PC-9 (cell line): Measurements from ENCODE around the gene GSTP1. TPM values are rescaled to one million over a fixed set of nuclear protein-coding genes. Genes with fewer than 3 reads are reported as not detected.

Experiments
- BruUV-seq: library from RNA; stranded (reverse); fragments of 400-500 nt; replicated peaks from 2 replicates; lab custom pipeline; 2021; lab: Mats Ljungman, UMichigan
- CTCF ChIA-PET: fragments of 300-600 bp; sonication (Branson Sonifier 250); formaldehyde crosslinking; loops from one replicate; lab custom pipeline; 2022; ENCODE audit warnings: antibody characterized with exemption; lab: Charles Lee
- POLR2A ChIA-PET: fragments of 300-600 bp; sonication (Branson Sonifier 250); formaldehyde crosslinking; loops from one replicate; lab custom pipeline; 2022; ENCODE audit warnings: antibody characterized with exemption; ENCODE audit not compliant: unreplicated experiment; lab: Charles Lee
- DNase-seq, 2 experiments: peaks; one replicate each; pipeline versions ENCODE4 v3.0.0 to v3.0.0-alpha.2; 2015 to 2022; ENCODE audit warnings: mixed read lengths in 1 of 2
- H2AFZ ChIP-seq: fragments of 200-600 bp; sonication (generic); 2 replicates; pipeline ENCODE4 v1.8.1; 2017; ENCODE audit warnings: antibody characterized with exemption
- H3F3A ChIP-seq: fragments of 200-600 bp; sonication (generic); 2 replicates; pipeline ENCODE4 v1.8.1; 2017; ENCODE audit warnings: antibody characterized with exemption, mild to moderate bottlenecking, low read depth; ENCODE audit not compliant: insufficient read depth
- H3K27ac ChIP-seq: fragments of 200-600 bp; sonication (generic); 2 replicates; pipeline ENCODE4 v1.6.1; 2016; ENCODE audit warnings: mixed run types
- H3K27me3 ChIP-seq: fragments of 200-600 bp; sonication (generic); 2 replicates; pipeline ENCODE4 v1.6.1; 2016; ENCODE audit warnings: low read depth, mixed run types; ENCODE audit not compliant: insufficient read depth
- H3K36me3 ChIP-seq: fragments of 200-600 bp; sonication (generic); 2 replicates; pipeline ENCODE4 v1.6.1; 2016; ENCODE audit warnings: low read depth, mixed run types
- H3K4me1 ChIP-seq: fragments of 200-600 bp; sonication (generic); replicated peaks from 2 replicates; pipeline ENCODE4 v1.6.1; 2016; ENCODE audit warnings: mixed run types; ENCODE audit not compliant: insufficient read depth
- H3K4me2 ChIP-seq: fragments of 200-600 bp; sonication (generic); 2 replicates; pipeline ENCODE4 v1.6.1; 2017; ENCODE audit warnings: mixed run types
- H3K4me3 ChIP-seq: fragments of 200-600 bp; sonication (generic); 2 replicates; pipeline ENCODE4 v1.6.1; 2016; ENCODE audit warnings: mixed run types
- H3K79me2 ChIP-seq: fragments of 200-600 bp; sonication (generic); 2 replicates; pipeline ENCODE4 v1.6.1; 2017; ENCODE audit warnings: low read depth, mixed run types
- H3K9me2 ChIP-seq: fragments of 200-600 bp; sonication (generic); 2 replicates; pipeline ENCODE4 v1.8.1; 2017; ENCODE audit warnings: mild to moderate bottlenecking; ENCODE audit not compliant: insufficient read depth
- H3K9me3 ChIP-seq: fragments of 200-600 bp; sonication (generic); 2 replicates; pipeline ENCODE4 v1.8.1; 2016; ENCODE audit warnings: low read depth; ENCODE audit not compliant: insufficient read depth
- H4K20me1 ChIP-seq: fragments of 200-600 bp; sonication (generic); 2 replicates; pipeline ENCODE4 v1.8.1; 2017; ENCODE audit not compliant: insufficient read depth
- CTCF ChIP-seq: fragments of 200-600 bp; sonication (generic); conservative IDR thresholded peaks from 2 replicates; pipeline ENCODE4 v1.6.1; 2017; ENCODE audit warnings: mixed run types, antibody characterized with exemption, mild to moderate bottlenecking, moderate library complexity
- EZH2 ChIP-seq: fragments of 200-600 bp; sonication (generic); IDR thresholded peaks from 2 replicates; pipeline ENCODE4 v1.8.0; 2017; ENCODE audit warnings: antibody characterized with exemption, low read depth
- intact Hi-C: fragments of 100-400 bp; cut with micrococcal nuclease; formaldehyde crosslinking; loops from one replicate; pipeline ENCODE4 v1.10.0; 2022; ENCODE audit not compliant: unreplicated experiment
- total RNA-seq: library from RNA; stranded (reverse); gene quantifications from 2 replicates; pipeline ENCODE4 v1.2.3, GENCODE V29; 2021

Gene GSTP1
- total RNA-seq, 1 experiment from 2014 or later: 2,063 TPM

- ChIA-PET CTCF (no interaction called here), POLR2A (interaction anchor here (0.6 kb wide), 1 partner anchor 233 kb away, joined by 3 read pairs; no protein-coding TSS in a partner anchor)
- TF ChIP-seq CTCF (no peak), EZH2 (no peak)
- no TSS peak for BruUV-seq
- Histone ChIP-seq H4K20me1 (no peaks in the 10 kb centered on the region), H3K36me3 (no peaks in the 10 kb centered on the region), H3K4me1 (peaks cover 14% of the 10 kb centered on the region), H3K4me2 (no peak overlapping the region), H3K9me3 (peaks cover 4% of the 10 kb centered on the region; the same call in 1 of the 2 replicates), H3K9me2 (no peaks in the 10 kb centered on the region), H3K27me3 (no peaks in the 10 kb centered on the region), H3K27ac (no peak overlapping the region), H2AFZ (no peak overlapping the region), H3K4me3 (no peak overlapping the region), H3F3A (peaks cover 6% of the 10 kb centered on the region; the same call in 1 of the 2 replicates), H3K79me2 (no peaks in the 10 kb centered on the region)
- intact Hi-C loops: no loop called here
- no peak for DNase-seq
Measured at GRCh38 chr11:67571443-67571842, 12.2 kb upstream of the GSTP1 start.

GRCh38 chr11:67572305-67572704 lies 11.3 kb upstream of the GSTP1 start:
- intact Hi-C loops: loop anchor here (2.0 kb wide), 2 partner anchors 64 to 86 kb away; partner anchors contain the start of gene CDK2AP2
- no peak for TF ChIP-seq EZH2
- TF ChIP-seq CTCF: no peak
- ChIA-PET CTCF (interaction anchor here (0.6 to 0.8 kb wide), 5 partner anchors 11 to 268 kb away, joined by 3 to 9 read pairs (median 3); partner anchors contain the start of gene GSTP1), POLR2A (interaction anchor here (0.6 to 1.0 kb wide), 4 partner anchors 8 to 232 kb away, joined by 3 to 5 read pairs (median 3); no protein-coding TSS in a partner anchor)
- Histone ChIP-seq H3K36me3 (no peaks in the 10 kb centered on the region), H4K20me1 (no peaks in the 10 kb centered on the region), H3K27ac (no peak overlapping the region), H3K79me2 (no peaks in the 10 kb centered on the region), H3K4me3 (no peak overlapping the region), H3F3A (peaks cover 6% of the 10 kb centered on the region; the same call in 1 of the 2 replicates), H3K4me1 (peaks cover 14% of the 10 kb centered on the region), H3K4me2 (peak overlapping the region; percentile 57; the same call in 1 of the 2 replicates), H2AFZ (no peak overlapping the region), H3K9me3 (peaks cover 4% of the 10 kb centered on the region; the same call in 1 of the 2 replicates), H3K9me2 (no peaks in the 10 kb centered on the region), H3K27me3 (no peaks in the 10 kb centered on the region)
- no TSS peak for BruUV-seq
- no peak for DNase-seq

DNA sequence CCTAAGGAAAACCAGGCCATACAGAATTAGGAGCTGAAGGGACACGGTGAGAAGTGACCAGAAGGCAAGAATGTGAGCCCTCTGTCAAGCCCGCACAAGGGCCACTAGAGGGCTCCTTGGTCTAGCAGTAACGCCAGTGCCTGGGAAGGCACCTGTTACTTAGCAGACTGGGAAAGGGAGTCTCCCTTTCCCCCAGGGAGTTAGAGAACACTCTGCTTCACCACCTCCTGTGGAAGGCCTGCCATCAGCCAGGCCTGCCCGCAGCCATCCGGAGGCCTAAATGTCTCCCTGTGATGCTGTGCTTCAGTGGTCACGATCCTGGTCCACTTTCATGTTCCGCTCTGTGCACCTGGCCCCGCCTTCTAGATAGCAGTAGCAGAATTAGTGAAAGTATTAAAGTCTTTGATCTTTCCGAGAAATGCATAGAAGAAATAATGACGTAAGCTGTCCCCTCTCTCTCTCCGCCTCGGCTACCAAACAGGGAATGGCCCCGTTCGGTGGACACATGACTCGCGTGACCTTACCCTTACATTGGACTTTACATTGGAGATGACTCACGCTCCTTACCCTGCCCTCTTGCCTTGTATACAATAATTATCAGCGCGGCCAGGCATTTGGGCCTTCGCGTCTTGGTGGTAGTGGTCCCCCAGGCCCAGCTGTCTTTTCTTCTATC lies 10.7 kb upstream of the GSTP1 start:
- intact Hi-C loops: loop anchor here (2.0 kb wide), 2 partner anchors 64 to 86 kb away; partner anchors contain the start of gene CDK2AP2
- Histone ChIP-seq H3F3A (peaks cover 6% of the 10 kb centered on the region; the same call in 1 of the 2 replicates), H4K20me1 (no peaks in the 10 kb centered on the region), H3K27ac (peak overlapping the region; percentile 34), H3K4me1 (peaks cover 14% of the 10 kb centered on the region), H3K9me2 (no peaks in the 10 kb centered on the region), H3K4me2 (peak overlapping the region; percentile 57), H3K4me3 (no peak overlapping the region), H3K9me3 (peaks cover 4% of the 10 kb centered on the region; the same call in 1 of the 2 replicates), H3K36me3 (no peaks in the 10 kb centered on the region), H2AFZ (no peak overlapping the region), H3K79me2 (no peaks in the 10 kb centered on the region), H3K27me3 (no peaks in the 10 kb centered on the region)
- POLR2A ChIA-PET: interaction anchor here (0.6 to 1.0 kb wide), 3 partner anchors 8 to 227 kb away, joined by 3 to 5 read pairs (median 3); no protein-coding TSS in a partner anchor
- DNase-seq: peak; percentile 65 to 72
- no TSS peak for BruUV-seq
- CTCF ChIA-PET: interaction anchor here (0.5 to 0.8 kb wide), 6 partner anchors 10 to 268 kb away, joined by 3 to 9 read pairs (median 4); partner anchors contain the start of gene GSTP1
- TF ChIP-seq EZH2 (no peak), CTCF (peak; percentile 87)
